Skin epidermis (tissue), 12 donors: ENCODE results near the gene EIF4G3.
"Not testable (repeated sequence)": the region's sequence is repeated elsewhere in the genome, so short reads cannot be mapped to it uniquely, and the experiment has no call there.

Experiments used
- H3K27ac ChIP-seq, 21 experiments: fragments of 200-600 bp; sonication (generic) in 11 of 21; one replicate each; pipeline ENCODE4 v1.5.0; 2020; ENCODE audit warnings: mild to moderate bottlenecking in 3 of 21, inconsistent platforms in 2 of 21, moderate library complexity in 2 of 21
- H3K4me3 ChIP-seq, 7 experiments: fragments of 200-600 bp; sonication (generic) in 2 of 7; one replicate each; pipeline ENCODE4 v1.5.0; 2020; ENCODE audit warnings: inconsistent platforms in 2 of 7, mild to moderate bottlenecking in 2 of 7, moderate library complexity in 1 of 7

EIF4G3 gene

GRCh38 chr1:21089731-21090130 lies 87.0 kb downstream of the EIF4G3 start:
- peak overlapping the region in 3 of 21 experiments; percentile 31 to 52 (median 42) for H3K27ac ChIP-seq

GRCh38 chr1:21089299-21089698 lies 87.4 kb downstream of the EIF4G3 start:
- Histone ChIP-seq H3K4me3 (no peak overlapping the region), H3K27ac (peak overlapping the region in 1 of 21 experiments; percentile 52)

More at GRCh38 chr1:21089731-21090130, 87.0 kb downstream of the EIF4G3 start:
- H3K4me3 ChIP-seq, result no peak overlapping the region

GRCh38 chr1:21084111-21084810 lies 92.4 kb downstream of the EIF4G3 start:
- Histone ChIP-seq H3K27ac (peak overlapping the region in 2 of 21 experiments; percentile 6 to 66), H3K4me3 (no peak overlapping the region)

GRCh38 chr1:21082073-21082472 lies 94.6 kb downstream of the EIF4G3 start:
- Histone ChIP-seq H3K4me3 (no peak overlapping the region), H3K27ac (no peak overlapping the region)

GRCh38 chr1:21077085-21077484 lies 99.6 kb downstream of the EIF4G3 start:
- Histone ChIP-seq H3K4me3 (no peak overlapping the region), H3K27ac (peak overlapping the region in 3 of 21 experiments; percentile 7 to 26 (median 15))

- Histone ChIP-seq H3K4me3 (no peak overlapping the region), H3K27ac (no peak overlapping the region)
Measured at GRCh38 chr1:21072721-21073120, 104.0 kb downstream of the EIF4G3 start.

GRCh38 chr1:21069549-21069948 lies 107.1 kb downstream of the EIF4G3 start:
- H3K27ac ChIP-seq, result peak overlapping the region in 5 of 21 experiments; percentile 3 to 59 (median 26)
- no peak overlapping the region for H3K4me3 ChIP-seq

- no peak overlapping the region for H3K4me3 ChIP-seq
- peak overlapping the region in 5 of 21 experiments; percentile 3 to 59 (median 26) for H3K27ac ChIP-seq
Measured at GRCh38 chr1:21068937-21069336, 107.8 kb downstream of the EIF4G3 start.

GRCh38 chr1:21067551-21068227 lies 109.0 kb downstream of the EIF4G3 start:
- H3K27ac ChIP-seq, result no peak overlapping the region
- no peak overlapping the region for H3K4me3 ChIP-seq

GRCh38 chr1:21066356-21067012 lies 110.2 kb downstream of the EIF4G3 start:
- Histone ChIP-seq H3K27ac (no peak overlapping the region), H3K4me3 (no peak overlapping the region)

- no peak overlapping the region for H3K4me3 ChIP-seq
- no peak overlapping the region for H3K27ac ChIP-seq
Measured at GRCh38 chr1:21065851-21066250, 110.8 kb downstream of the EIF4G3 start.

GRCh38 chr1:21064057-21064456 lies 112.6 kb downstream of the EIF4G3 start:
- Histone ChIP-seq H3K4me3 (no peak overlapping the region), H3K27ac (no peak overlapping the region)

GRCh38 chr1:21060523-21060922 lies 116.2 kb downstream of the EIF4G3 start:
- Histone ChIP-seq H3K27ac (no peak overlapping the region), H3K4me3 (no peak overlapping the region)

GRCh38 chr1:21059021-21059420 lies 117.7 kb downstream of the EIF4G3 start:
- H3K4me3 ChIP-seq, result no peak overlapping the region
- no peak overlapping the region for H3K27ac ChIP-seq

GRCh38 chr1:21058035-21058793 lies 118.5 kb downstream of the EIF4G3 start:
- Histone ChIP-seq H3K27ac (no peak overlapping the region), H3K4me3 (no peak overlapping the region)

GRCh38 chr1:21053189-21053928 lies 123.3 kb downstream of the EIF4G3 start:
- H3K27ac ChIP-seq, H3K4me3 ChIP-seq: not testable (repeated sequence)

- peak overlapping the region in 1 of 21 experiments; percentile 29 for H3K27ac ChIP-seq
- no peak overlapping the region for H3K4me3 ChIP-seq
Measured at GRCh38 chr1:21052034-21052433, 124.7 kb downstream of the EIF4G3 start.

GRCh38 chr1:21051177-21051825 lies 125.4 kb downstream of the EIF4G3 start:
- H3K27ac ChIP-seq, result peak overlapping the region in 1 of 21 experiments; percentile 29
- no peak overlapping the region for H3K4me3 ChIP-seq

GRCh38 chr1:21050031-21050430 lies 126.7 kb downstream of the EIF4G3 start:
- Histone ChIP-seq H3K4me3 (no peak overlapping the region), H3K27ac (no peak overlapping the region)
